ENCODE measurements around the gene ZNF611. TPM values are rescaled to one million over a fixed set of nuclear protein-coding genes. Genes with fewer than 3 reads are reported as not detected.
"Not testable (repeated sequence)": the region's sequence is repeated elsewhere in the genome, so short reads cannot be mapped to it uniquely, and the experiment has no call there.

Gene ZNF611
- 1 to 10 TPM; 3.3 to 5.4 (median 3.9) TPM for total RNA-seq
- long read RNA-seq = 0 reads

- intact Hi-C loops (cut with DNase I) = no loop called here
- WGBS (ENCODE audit: insufficient coverage, low coverage, low lambda C conversion rate, missing lambda C conversion rate) = 6% methylated on average over 34 of the region's 38 CpGs
- peak; percentile 98 to 99 (median 99) for ATAC-seq
Measured at GRCh38 chr19:52734893-52735661, at the start of gene ZNF611. TSS of gene ZNF611 (minus strand) at chr19:52735044. CDS start at chr19:52715894, 19,150 bp downstream.

GRCh38 chr19:52782864-52783263 is 48.0 kb upstream of the ZNF611 start:
- H3K27ac ChIP-seq; H3K27me3 ChIP-seq; H3K4me1 ChIP-seq; intact Hi-C loops (cut with DNase I); H3K9me3 ChIP-seq; DNase-seq; H3K4me3 ChIP-seq; H3K36me3 ChIP-seq; ATAC-seq: not testable (repeated sequence)
- WGBS (ENCODE audit: insufficient coverage, low coverage, low lambda C conversion rate, missing lambda C conversion rate) = 80% methylated on average over 1 of the region's 2 CpGs

More at GRCh38 chr19:52734893-52735661, at the start of gene ZNF611:
- peak; percentile 97 for DNase-seq
- H3K36me3 ChIP-seq = no peaks in the 10 kb centered on the region
- TF ChIP-seq, protein P1, sequence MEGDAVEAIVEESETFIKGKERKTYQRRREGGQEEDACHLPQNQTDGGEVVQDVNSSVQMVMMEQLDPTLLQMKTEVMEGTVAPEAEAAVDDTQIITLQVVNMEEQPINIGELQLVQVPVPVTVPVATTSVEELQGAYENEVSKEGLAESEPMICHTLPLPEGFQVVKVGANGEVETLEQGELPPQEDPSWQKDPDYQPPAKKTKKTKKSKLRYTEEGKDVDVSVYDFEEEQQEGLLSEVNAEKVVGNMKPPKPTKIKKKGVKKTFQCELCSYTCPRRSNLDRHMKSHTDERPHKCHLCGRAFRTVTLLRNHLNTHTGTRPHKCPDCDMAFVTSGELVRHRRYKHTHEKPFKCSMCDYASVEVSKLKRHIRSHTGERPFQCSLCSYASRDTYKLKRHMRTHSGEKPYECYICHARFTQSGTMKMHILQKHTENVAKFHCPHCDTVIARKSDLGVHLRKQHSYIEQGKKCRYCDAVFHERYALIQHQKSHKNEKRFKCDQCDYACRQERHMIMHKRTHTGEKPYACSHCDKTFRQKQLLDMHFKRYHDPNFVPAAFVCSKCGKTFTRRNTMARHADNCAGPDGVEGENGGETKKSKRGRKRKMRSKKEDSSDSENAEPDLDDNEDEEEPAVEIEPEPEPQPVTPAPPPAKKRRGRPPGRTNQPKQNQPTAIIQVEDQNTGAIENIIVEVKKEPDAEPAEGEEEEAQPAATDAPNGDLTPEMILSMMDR (IDR thresholded peaks at IDR 0.05) = peak; percentile 9 to 68 (median 52)
- TF ChIP-seq POLR2A (IDR thresholded peaks at IDR 0.05) = peak; percentile 68
- peak within 1 kb of the TSS; percentile 65 to 76 (median 73) for H3K4me3 ChIP-seq
- no peaks in the 10 kb centered on the region for H3K9me3 ChIP-seq
- H3K4me1 ChIP-seq = no peaks in the 10 kb centered on the region
- no peaks in the 10 kb centered on the region for H3K27me3 ChIP-seq
- peak within 1 kb of the TSS; percentile 49 to 67 (median 59) for H3K27ac ChIP-seq

DNA sequence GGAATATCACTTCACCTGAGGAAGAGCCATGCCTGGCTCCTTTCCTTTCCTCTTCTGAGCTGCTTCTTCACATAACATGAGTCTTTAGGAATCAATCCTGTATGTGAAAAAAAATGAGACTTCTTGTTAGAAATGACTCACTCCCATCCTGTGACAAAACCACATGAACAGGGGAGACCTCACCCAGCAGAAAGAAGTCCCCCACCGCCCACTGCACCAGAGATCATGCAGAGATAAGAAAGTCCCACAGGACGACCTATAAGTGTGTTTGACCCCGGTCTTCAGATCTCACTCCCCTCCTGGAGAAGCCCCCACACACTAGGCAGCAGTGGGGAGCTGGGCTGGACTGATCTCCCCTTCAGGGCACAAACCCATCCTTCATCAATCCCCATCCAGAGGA is 44.0 kb upstream of the ZNF611 start:
- H3K27me3 ChIP-seq = no peaks in the 10 kb centered on the region
- TF ChIP-seq, protein P1 (IDR thresholded peaks at IDR 0.05) = no peak
- TF ChIP-seq POLR2A (IDR thresholded peaks at IDR 0.05) = no peak
- no peak overlapping the region for H3K4me3 ChIP-seq
- H3K27ac ChIP-seq = no peak overlapping the region
- no CpG with 5 or more reads among the region's 3 CpGs for WGBS (ENCODE audit: insufficient coverage, low coverage, low lambda C conversion rate, missing lambda C conversion rate)
- DNase-seq = no peak
- intact Hi-C loops (cut with DNase I) = no loop called here
- ATAC-seq = no peak
- peaks cover 0 to 20% (median 2%) of the 10 kb centered on the region in 4 donors for H3K36me3 ChIP-seq
- H3K9me3 ChIP-seq = no peaks in the 10 kb centered on the region
- no peaks in the 10 kb centered on the region for H3K4me1 ChIP-seq

GRCh38 chr19:52756447-52756846 is 21.6 kb upstream of the ZNF611 start:
- ATAC-seq; H3K27ac ChIP-seq; H3K4me3 ChIP-seq; H3K27me3 ChIP-seq; H3K36me3 ChIP-seq; H3K4me1 ChIP-seq; DNase-seq; intact Hi-C loops (cut with DNase I); H3K9me3 ChIP-seq: not testable (repeated sequence)
- WGBS (ENCODE audit: insufficient coverage, low coverage, low lambda C conversion rate, missing lambda C conversion rate) = 77% methylated on average over 2 of the region's 2 CpGs

DNA sequence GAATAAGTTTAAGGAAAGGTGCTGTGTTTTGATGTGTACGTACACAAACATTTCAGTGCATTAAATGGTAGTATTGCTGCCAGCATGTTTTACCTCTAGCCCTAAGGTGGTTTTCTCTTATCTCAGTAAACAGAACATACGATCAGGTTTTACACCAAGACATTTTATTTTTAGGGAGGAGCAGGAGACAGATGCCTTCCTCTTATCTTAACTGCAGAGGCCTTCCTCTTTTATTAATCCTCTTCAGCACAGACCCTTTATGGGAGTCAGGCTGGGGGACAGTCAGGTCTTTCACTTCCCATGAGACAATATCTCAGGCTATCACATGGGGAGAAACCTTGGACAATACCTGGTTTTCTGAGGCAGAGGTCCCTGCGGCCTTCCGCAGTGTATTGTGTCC is 14.9 kb upstream of the ZNF611 start:
- Histone ChIP-seq H3K4me1 (no peaks in the 10 kb centered on the region), H3K27ac (no peak overlapping the region), H3K9me3 (no peaks in the 10 kb centered on the region), H3K36me3 (no peaks in the 10 kb centered on the region), H3K4me3 (no peak overlapping the region), H3K27me3 (no peaks in the 10 kb centered on the region)
- no peak for TF ChIP-seq POLR2A (IDR thresholded peaks at IDR 0.05)
- TF ChIP-seq, protein P1 (IDR thresholded peaks at IDR 0.05) = no peak
- DNase-seq (no peak), ATAC-seq (no peak)
- intact Hi-C loops (cut with DNase I) = no loop called here
- WGBS (ENCODE audit: insufficient coverage, low coverage, low lambda C conversion rate, missing lambda C conversion rate) = 46% methylated on average over 4 of the region's 4 CpGs

Data from right lobe of liver (tissue), 6 donors.